Measurements from ENCODE around the gene ADAM15.
A peak's percentile ranks its signal among the peaks of the same experiment; 100 is the strongest.

Gene ADAM15

GRCh38 chr1:155052439-155053395 lies 1.6 kb downstream of the ADAM15 start:
- DNase-seq, result no peak

GRCh38 chr1:155053531-155054105 lies 2.5 kb downstream of the ADAM15 start:
- DNase-seq, result no peak

DNA sequence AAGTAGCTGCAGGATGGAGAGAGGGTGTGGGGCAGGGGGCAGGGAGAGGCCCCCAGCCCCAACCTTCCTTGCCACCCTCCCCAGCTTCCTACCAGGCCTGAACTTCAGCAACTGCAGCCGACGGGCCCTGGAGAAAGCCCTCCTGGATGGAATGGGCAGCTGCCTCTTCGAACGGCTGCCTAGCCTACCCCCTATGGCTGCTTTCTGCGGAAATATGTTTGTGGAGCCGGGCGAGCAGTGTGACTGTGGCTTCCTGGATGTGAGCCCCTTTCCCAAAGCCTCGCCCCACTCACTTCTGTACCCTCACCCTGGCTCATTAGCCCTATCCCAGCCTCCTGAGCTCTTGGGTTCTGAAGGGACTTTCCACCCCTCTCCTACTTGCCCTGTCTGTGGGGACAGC lies 6.0 kb downstream of the ADAM15 start:
- no peak for DNase-seq

DNA sequence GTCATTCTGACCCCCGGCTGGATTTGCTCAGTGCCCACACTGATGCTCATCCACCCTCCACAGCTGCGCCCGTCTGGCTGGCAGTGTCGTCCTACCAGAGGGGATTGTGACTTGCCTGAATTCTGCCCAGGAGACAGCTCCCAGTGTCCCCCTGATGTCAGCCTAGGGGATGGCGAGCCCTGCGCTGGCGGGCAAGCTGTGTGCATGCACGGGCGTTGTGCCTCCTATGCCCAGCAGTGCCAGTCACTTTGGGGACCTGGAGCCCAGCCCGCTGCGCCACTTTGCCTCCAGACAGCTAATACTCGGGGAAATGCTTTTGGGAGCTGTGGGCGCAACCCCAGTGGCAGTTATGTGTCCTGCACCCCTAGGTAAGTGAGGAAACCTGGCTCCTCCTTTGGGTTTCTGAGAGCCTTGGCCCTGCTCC lies 6.7 kb downstream of the ADAM15 start:
- DNase-seq, result no peak

DNA sequence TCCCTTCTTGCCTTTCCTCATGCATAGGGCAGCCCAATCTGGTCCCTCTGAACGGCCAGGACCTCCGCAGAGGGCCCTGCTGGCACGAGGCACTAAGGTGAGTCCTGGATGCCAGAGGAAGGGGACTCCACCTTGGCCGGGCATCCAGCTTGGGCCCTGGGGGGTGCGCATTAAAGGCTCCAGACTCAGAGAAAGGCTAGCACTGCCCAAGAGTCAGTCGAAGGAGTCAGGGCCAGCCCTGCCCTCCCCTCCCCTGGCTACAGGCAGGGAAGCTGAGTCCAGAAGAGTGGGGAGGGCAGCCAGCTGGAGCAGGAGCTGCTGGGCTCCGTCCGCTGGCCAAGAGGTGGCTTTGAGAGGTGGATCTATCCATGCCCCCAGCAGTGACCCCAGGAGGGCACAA lies 9.6 kb downstream of the ADAM15 start:
- DNase-seq, result no peak

- DNase-seq, result peak; percentile 91
Observed at GRCh38 chr1:155061381-155062150, 10.4 kb downstream of the ADAM15 start.

DNA sequence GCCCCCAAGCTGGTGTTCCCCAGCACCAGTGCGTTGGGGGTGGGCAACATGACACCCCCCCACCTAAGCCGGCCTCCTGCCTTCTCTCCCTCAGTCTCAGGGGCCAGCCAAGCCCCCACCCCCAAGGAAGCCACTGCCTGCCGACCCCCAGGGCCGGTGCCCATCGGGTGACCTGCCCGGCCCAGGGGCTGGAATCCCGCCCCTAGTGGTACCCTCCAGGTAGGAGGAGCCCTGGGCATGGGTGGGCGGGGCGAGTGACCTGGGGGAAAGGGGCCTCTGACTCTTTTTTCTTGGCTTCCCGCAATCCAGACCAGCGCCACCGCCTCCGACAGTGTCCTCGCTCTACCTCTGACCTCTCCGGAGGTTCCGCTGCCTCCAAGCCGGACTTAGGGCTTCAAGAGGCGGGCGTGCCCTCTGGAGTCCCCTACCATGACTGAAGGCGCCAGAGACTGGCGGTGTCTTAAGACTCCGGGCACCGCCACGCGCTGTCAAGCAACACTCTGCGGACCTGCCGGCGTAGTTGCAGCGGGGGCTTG lies 11.1 kb downstream of the ADAM15 start:
- no peak for DNase-seq

GRCh38 chr1:155062702-155063411 lies 11.7 kb downstream of the ADAM15 start:
- DNase-seq, result peak; percentile 66

DNA sequence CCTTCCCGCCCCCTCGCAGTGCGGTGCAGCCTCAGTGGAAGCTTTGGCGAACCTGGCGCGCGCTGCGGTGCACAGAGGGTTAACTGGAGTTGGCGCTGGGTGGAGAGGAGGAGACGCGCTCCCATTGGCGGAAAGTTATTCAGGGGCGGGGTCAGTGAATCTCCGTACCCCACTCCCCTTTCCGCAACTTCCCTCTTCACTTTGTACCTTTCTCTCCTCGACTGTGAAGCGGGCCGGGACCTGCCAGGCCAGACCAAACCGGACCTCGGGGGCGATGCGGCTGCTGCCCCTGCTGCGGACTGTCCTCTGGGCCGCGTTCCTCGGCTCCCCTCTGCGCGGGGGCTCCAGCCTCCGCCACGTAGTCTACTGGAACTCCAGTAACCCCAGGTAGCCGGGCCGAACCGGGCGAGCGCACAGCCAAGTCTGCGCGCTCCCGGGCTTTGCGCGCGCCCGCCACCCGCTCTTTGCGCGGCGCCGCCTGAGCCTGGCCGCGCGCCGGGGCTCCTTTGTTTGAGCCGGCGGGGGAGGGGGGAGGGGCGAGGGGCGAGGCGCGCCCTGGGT lies 12.5 kb downstream of the ADAM15 start, which contains the start of gene EFNA4:
EFNA4 (plus strand) TSS at position 191 of the 561 bp plus-strand sequence; CDS start at position 275, 84 bp downstream.
- DNase-seq, result peak; percentile 73

- no peak for DNase-seq
Observed at GRCh38 chr1:155064111-155064831, 13.2 kb downstream of the ADAM15 start.

- no peak for DNase-seq
Observed at GRCh38 chr1:155064832-155065429, 13.8 kb downstream of the ADAM15 start.

DNA sequence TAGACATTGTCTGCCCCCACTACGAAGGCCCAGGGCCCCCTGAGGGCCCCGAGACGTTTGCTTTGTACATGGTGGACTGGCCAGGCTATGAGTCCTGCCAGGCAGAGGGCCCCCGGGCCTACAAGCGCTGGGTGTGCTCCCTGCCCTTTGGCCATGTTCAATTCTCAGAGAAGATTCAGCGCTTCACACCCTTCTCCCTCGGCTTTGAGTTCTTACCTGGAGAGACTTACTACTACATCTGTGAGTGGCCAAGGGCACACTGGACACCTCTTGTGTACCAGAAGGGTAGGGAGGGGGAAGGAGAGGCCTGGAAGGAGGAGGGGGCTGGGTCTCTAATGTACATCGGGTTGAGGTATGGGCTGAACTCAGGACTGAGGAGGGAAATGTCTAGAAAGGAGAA lies 15.7 kb downstream of the ADAM15 start:
- no peak for DNase-seq

DNA sequence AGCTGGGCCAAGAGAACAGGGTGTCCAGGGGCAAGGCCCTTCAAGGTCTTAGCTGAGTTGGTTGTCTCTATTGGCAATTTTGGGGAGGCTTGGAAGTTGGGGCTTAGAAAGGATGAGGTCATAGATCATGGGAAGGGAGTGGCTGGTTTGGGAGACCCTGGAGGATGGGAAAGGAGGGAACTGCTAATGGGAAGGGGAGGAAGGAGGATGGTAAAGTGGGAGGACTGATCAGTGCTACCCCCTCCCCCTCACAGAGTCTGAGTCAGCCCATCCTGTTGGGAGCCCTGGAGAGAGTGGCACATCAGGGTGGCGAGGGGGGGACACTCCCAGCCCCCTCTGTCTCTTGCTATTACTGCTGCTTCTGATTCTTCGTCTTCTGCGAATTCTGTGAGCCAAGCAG lies 17.5 kb downstream of the ADAM15 start:
- DNase-seq, result no peak

GRCh38 chr1:155069551-155070157 lies 18.5 kb downstream of the ADAM15 start:
- DNase-seq, result no peak

- DNase-seq, result no peak
Observed at GRCh38 chr1:155070158-155070621, 19.1 kb downstream of the ADAM15 start.

DNA sequence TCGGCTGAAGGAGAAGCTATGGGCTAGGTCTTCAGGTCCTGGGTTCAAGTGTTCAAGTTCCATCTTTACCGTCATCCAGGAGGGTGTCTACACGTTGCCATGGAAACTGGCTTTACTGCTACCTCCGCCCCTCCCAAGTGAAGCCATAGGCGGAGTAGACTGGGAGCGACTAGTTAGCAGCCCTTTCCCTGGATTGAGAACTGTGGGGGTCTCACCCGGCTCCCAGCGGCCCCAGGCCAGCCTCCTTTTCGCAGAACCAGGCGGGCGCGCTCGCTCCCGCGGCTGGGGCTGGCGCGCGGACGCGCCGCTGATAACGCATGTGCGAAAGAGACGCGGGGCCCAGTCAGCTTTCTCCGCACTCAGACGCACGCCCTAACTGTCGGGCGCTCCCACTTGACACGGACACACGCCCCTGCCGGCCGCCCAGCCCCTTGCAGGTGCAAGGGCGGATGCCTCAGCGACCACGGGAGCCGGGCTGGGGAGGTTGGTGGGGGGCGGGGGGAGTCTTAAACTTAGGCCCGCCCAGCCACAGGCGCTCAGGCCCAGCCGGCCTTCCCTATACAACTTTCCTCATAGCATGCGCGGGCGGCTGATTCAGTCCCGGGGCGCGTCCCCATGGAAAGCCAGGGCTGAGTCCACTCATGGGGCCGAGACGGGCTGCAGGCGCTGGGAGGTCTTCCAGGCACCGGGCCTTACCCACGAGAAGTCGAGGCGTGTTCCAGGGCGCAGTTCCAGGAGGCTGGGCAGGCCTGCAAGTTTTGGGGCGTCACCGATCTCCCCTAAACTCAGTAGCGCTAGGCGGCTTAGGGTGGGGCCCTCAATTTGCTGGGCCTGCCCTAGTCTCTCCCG lies 19.8 kb downstream of the ADAM15 start:
- peak; percentile 63 for DNase-seq

DNA sequence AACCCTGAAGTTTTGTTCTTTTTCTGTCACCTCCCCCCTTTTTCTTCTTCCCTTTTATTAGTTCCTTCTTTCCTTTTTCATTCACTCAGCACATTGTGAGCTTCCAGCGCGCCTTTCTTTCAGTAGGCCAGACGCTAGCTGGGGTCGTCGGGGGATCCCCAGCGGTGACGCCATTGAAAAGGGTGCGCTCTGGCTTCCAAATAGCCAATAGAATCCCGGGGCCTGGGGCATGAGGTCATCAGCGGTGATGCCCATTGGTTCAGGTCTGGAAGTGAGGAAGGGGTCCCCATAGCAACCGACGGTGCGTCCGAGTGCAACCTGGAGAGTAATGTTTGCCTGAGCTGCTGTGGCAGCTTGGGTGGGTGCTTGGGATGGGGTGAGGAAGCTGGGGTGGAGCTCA lies 20.6 kb downstream of the ADAM15 start:
- no peak for DNase-seq

DNA sequence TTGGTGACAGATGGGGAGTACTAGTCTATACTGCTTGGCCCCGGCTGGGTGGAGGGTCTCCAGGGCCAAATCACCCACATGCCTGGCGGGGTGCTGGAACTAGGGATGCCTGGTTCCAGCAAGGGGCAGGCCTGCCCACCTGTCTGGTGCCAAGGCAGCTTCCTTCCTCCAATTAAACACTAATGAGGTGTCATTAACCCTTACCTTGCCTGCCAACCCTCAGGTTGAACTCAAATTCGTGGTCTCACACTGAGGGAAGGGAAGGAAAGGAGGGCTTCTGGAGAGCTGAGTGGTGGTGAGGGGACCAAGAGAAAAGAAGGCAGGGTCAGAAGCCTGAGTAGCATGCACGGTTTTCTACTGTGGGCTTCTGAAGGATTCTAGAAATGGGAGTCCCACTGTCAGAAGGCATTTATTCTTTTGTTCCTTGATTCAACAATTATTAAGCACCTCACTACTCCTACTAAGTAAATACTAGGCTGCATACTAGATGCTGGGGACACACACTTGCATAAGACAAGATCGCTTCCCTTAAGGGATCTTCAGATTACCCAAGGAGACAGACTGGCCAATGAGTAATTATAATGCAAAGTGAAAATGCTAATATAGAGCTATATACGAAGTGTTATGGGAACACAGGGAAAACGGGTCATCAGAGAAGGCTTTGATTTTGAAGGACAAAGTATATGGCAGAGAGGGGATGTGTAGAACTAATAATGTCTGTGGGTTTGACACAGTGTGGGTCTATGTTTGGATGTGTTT lies 21.6 kb downstream of the ADAM15 start:
- no peak for DNase-seq
